Thymus (tissue), 11 donors: ENCODE results near the gene LRRC14B. TPM values are rescaled to one million over a fixed set of nuclear protein-coding genes. Genes with fewer than 3 reads are reported as not detected.
"Not testable (repeated sequence)": the region's sequence is repeated elsewhere in the genome, so short reads cannot be mapped to it uniquely, and the experiment has no call there.

ENCODE experiments used
- DNase-seq, 9 donors: peaks; one replicate each; pipeline ENCODE4 v3.0.0-alpha.2; 2013; ENCODE audit warnings: low spot score in 9 of 9, low read depth in 6 of 9, missing footprints in 1 of 9
- H3K27ac ChIP-seq, 2 donors: one replicate each; pipeline ENCODE4 v1.5.1; 2013; ENCODE audit warnings: control low read depth in 1 of 2, low read depth in 1 of 2, low read length in 1 of 2, mild to moderate bottlenecking in 1 of 2, moderate library complexity in 1 of 2
- H3K27me3 ChIP-seq, 2 donors: one replicate each; pipeline ENCODE4 v1.5.1; 2013; ENCODE audit warnings: low read length in 1 of 2; ENCODE audit not compliant: control insufficient read depth in 2 of 2, insufficient read depth in 1 of 2
- H3K36me3 ChIP-seq, 2 donors: one replicate each; pipeline ENCODE4 v1.5.1; 2013; ENCODE audit warnings: low read length in 1 of 2, mild to moderate bottlenecking in 1 of 2, moderate library complexity in 1 of 2; ENCODE audit not compliant: control insufficient read depth in 2 of 2, insufficient read depth in 2 of 2
- H3K4me1 ChIP-seq, 2 donors: one replicate each; pipeline ENCODE4 v1.5.1; 2013; ENCODE audit warnings: low read length in 2 of 2; ENCODE audit not compliant: control insufficient read depth in 2 of 2, insufficient read depth in 2 of 2
- H3K4me3 ChIP-seq, 2 donors: one replicate each; pipeline ENCODE4 v1.5.1; 2013; ENCODE audit warnings: low read length in 2 of 2, control low read depth in 1 of 2, mild to moderate bottlenecking in 1 of 2
- H3K9me3 ChIP-seq, 2 donors: one replicate each; pipeline ENCODE4 v1.5.1; 2013; ENCODE audit warnings: low read length in 1 of 2, mild to moderate bottlenecking in 1 of 2; ENCODE audit not compliant: control insufficient read depth in 2 of 2, insufficient read depth in 1 of 2
- WGBS: extraction: QIAGEN DNeasy Blood & Tissue Kit; methylation state at CpG from one replicate; pipeline ENCODE4 v1.1.7; 2013; 5-methylcytosine and 5-hydroxymethylcytosine counted together
- polyA plus RNA-seq: library from polyadenylated mRNA; stranded (reverse); fragments of 200-250 nt; gene quantifications from one replicate; pipeline ENCODE4 v1.2.3, GENCODE V29; 2013
- total RNA-seq: library from RNA; stranded (reverse); fragments of 120-200 nt; gene quantifications from one replicate; pipeline ENCODE4 v1.2.4, GENCODE V29; 2013
- donor health status: healthy.

Gene LRRC14B
- total and polyA plus RNA-seq, 2 donors = 0.02 to 0.90 TPM

DNA sequence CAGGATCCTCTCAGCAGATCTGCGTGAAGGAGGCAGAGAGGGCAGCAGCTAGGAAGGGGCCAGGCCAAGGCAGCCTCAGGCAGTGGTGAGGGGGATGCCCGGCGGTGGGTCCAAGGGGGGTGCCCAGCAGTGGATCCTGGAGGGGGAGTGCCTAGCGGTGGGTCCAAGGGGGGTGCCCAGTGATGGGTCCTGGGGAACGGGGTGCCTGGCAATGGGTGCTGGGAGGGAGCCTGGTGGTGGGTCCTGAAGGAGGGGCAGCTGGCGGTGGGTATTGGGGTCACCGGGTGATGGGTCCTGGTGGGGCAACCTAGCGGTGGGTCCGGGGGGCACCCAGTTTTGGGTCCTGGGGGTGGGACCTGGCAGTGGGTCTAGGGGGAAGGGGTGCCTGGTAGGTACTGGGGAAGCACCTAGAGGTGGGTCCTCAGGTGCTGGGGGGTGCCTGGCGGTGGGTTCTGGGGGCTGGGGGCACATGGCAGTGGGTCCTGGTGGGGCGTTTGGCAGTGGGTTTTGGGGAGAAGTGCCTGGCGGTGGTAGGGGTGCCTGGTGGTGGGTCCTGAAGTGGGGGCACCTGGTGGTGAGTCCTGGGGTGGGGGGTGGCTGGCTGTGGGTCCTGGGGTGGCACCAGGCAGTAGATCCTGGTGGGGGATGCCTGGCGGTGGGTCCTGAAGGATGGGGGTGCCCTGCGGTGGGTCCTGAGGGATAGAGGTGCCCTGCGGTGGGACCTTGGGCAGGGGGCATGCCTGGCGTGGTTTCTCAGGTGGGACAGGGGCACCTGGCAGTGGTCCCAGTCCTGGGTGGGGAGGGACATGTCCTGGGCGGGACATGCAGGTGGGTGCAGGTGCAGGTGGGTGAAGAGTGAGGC, 1.9 kb downstream of the LRRC14B start:
- Histone ChIP-seq H3K9me3 (no peaks in the 10 kb centered on the region), H3K4me1 (peaks cover 13 to 55% of the 10 kb centered on the region in 2 donors), H3K4me3 (no peak overlapping the region), H3K27ac (no peak overlapping the region), H3K36me3 (peaks cover 0 to 3% of the 10 kb centered on the region in 2 donors), H3K27me3 (peaks cover 0 to 2% of the 10 kb centered on the region in 2 donors)
- 90% methylated on average over 17 of the region's 17 CpGs for WGBS
- no peak for DNase-seq

DNA sequence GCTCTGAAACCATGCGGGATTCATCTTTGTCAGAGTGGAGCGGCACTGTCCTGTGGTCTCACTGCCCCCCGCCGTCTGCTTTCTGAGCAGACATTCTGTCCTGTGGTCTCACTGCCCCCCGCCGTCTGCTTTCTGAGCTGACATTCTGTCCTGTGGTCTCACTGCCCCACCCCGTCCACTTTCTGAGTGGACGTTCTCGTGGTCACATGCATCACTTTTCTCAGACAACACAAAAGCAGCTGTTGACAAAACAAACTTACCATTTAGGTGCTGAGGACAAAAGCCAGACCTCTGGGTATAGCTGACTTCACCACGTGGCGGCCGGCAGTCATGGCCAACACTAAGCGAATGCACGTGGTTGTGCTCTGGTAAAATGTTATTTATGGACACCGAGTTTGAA, 2.8 kb downstream of the LRRC14B start:
- no peak overlapping the region for H3K4me3 ChIP-seq
- H3K4me1 ChIP-seq = peaks cover 6 to 46% of the 10 kb centered on the region in 2 donors
- H3K27ac ChIP-seq = no peak overlapping the region
- WGBS = 95% methylated on average over 15 of the region's 15 CpGs
- peaks cover 3 to 6% of the 10 kb centered on the region in 2 donors for H3K36me3 ChIP-seq
- DNase-seq = no peak
- H3K27me3 ChIP-seq = peaks cover 0 to 2% of the 10 kb centered on the region in 2 donors
- H3K9me3 ChIP-seq = no peaks in the 10 kb centered on the region

DNA sequence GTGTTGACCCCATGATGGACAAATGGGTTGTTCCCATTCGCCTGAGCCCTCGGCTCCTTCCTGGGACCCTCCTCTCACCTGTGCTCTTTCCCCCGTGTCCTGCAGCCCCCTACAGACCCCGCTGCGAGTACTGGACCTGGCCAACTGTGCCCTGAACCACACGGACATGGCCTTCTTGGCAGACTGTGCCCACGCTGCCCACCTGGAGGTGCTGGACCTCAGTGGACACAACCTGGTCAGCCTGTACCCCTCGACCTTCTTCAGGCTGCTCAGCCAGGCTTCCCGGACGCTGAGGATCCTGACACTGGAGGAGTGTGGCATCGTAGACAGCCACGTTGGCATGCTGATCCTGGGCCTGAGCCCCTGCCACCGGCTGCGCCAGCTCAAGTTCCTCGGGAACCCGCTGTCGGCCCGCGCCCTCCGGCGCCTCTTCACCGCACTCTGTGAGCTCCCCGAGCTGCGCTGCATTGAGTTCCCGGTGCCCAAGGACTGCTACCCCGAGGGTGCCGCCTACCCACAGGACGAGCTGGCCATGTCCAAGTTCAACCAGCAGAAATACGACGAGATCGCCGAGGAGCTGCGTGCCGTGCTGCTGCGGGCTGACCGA, 3.4 kb downstream of the LRRC14B start:
- 97% methylated on average over 36 of the region's 36 CpGs for WGBS
- no peaks in the 10 kb centered on the region for H3K9me3 ChIP-seq
- no peak for DNase-seq
- peaks cover 6 to 42% of the 10 kb centered on the region in 2 donors for H3K4me1 ChIP-seq
- H3K27ac ChIP-seq = no peak overlapping the region
- H3K4me3 ChIP-seq = no peak overlapping the region
- peaks cover 0 to 2% of the 10 kb centered on the region in 2 donors for H3K27me3 ChIP-seq
- H3K36me3 ChIP-seq = peaks cover 3 to 7% of the 10 kb centered on the region in 2 donors

DNA sequence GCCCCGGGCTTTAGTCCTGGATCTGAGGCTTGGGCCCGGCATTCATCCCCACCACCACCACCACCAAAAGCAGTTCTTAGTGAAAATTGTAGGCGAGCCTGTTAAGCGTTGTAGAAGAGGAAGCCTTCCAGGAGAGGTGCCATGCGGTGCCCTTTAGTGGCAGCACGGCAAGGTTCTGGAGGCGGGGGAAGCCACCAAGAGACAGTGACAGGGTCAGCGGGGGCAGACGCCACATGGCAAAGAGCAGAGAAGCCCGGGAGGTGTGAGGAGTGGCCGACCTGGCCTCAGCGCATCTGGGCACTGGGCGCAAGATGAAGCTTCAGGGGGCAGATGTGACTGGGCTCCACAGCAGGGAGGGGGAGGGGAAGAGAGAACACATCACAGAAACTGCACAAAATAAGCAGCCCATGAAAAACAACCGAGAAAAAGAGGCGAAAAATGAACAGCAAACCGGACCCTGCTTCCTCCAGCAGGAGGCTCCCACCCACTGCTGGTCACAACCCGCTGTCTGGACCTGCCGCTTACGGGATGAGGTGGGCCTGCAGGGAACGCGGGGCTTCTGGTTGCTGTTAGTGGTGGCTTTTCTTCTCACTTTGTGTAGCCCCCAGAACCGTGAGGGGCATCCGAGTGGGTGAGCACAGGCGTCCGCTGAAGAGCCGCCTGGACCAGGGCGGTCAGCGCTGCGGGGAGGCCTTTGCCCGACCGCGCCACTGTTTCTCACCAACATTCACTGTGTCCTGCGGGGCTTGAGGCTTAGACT, 4.3 kb downstream of the LRRC14B start:
- 91% methylated on average over 33 of the region's 33 CpGs for whole genome bisulfite sequencing
- Histone ChIP-seq H3K4me1 (peaks cover 8 to 40% of the 10 kb centered on the region in 2 donors), H3K4me3 (no peak overlapping the region), H3K27me3 (peaks cover 0 to 2% of the 10 kb centered on the region in 2 donors), H3K9me3 (no peaks in the 10 kb centered on the region), H3K36me3 (peaks cover 3 to 7% of the 10 kb centered on the region in 2 donors), H3K27ac (no peak overlapping the region)
- no peak for DNase-seq

DNA sequence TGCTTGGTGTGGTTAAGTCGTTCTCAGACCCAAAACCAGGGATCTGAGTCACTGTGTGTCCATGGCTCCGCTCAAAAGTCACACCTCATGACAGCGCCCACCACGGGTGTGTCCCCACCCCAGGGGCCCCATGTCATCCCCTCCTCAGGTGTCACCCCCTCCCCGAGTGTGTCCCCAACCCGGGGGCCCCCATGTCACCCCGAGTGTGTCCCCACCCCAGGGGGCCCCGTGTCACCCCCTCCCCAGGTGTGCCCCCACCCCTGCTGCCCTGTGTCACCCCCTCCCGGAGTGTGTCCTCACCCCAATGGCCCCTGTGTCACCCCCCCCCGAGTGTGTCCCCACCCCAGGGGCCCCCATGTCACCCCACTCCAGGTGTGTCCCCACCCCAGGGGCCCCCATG, 5.1 kb downstream of the LRRC14B start:
- Histone ChIP-seq H3K27me3 (peaks cover 0 to 2% of the 10 kb centered on the region in 2 donors), H3K4me1 (peaks cover 10 to 38% of the 10 kb centered on the region in 2 donors), H3K36me3 (peaks cover 3 to 7% of the 10 kb centered on the region in 2 donors), H3K27ac (no peak overlapping the region), H3K9me3 (no peaks in the 10 kb centered on the region), H3K4me3 (no peak overlapping the region)
- no peak for DNase-seq
- WGBS = 77% methylated on average over 10 of the region's 10 CpGs

DNA sequence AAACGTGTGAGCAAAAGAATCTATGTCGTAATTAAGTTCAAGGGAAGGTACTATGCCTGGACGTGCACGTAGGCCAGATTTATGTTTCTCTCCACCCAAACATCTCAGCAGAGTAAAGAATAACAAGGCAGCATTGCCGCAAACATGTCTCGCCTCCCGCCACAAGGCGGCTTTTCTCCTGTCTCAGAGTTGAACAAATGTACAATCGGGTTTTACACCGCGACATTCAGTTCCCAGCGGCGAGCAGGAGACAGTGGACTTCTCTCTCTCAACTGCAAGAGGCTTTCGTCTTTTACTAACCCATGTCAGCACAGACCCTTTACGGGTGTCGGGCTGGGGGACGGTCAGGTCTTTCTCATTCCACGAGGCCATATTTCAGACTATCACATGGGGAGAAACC, 5.7 kb downstream of the LRRC14B start:
- H3K36me3 ChIP-seq, H3K27ac ChIP-seq, H3K9me3 ChIP-seq, H3K4me3 ChIP-seq, H3K27me3 ChIP-seq: not testable (repeated sequence)
- peaks cover 7 to 38% of the 10 kb centered on the region in 2 donors for H3K4me1 ChIP-seq
- WGBS = 83% methylated on average over 18 of the region's 18 CpGs
- peak in 1 of 9 donors; percentile 17 for DNase-seq

DNA sequence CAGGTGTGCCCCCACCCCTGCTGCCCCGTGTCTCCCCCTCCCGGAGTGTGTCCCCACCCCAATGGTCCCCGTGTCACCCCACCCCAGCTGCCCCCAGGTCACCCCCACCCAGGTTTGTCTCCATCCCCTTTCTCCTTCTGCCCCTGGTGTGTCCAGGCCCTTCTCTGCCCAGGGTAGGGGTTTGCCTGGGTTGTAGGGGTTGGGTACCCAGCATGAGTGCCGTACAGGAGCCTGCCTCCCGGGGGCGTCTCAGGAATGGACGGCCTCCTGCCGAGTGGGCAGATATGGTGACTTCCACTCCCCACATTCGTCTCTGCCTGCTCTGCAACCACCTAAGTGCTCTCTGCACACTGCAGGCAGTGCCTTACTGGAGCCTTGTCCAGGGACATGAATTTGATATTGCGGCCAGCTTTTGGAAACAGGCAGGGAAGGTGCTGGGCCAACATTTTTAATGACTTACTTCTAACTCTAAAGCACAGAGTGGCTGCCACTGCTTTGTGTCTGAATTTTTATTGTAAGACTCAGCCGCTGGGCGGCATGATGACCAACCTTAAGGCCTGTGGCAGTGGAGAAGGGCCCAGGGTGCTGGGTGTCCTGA, 6.7 kb downstream of the LRRC14B start:
- no peak for DNase-seq
- no peaks in the 10 kb centered on the region for H3K27me3 ChIP-seq
- H3K27ac ChIP-seq = no peak overlapping the region
- H3K9me3 ChIP-seq = no peaks in the 10 kb centered on the region
- peaks cover 8 to 33% of the 10 kb centered on the region in 2 donors for H3K4me1 ChIP-seq
- H3K36me3 ChIP-seq = peaks cover 3 to 7% of the 10 kb centered on the region in 2 donors
- no peak overlapping the region for H3K4me3 ChIP-seq
- 96% methylated on average over 12 of the region's 12 CpGs for WGBS

DNA sequence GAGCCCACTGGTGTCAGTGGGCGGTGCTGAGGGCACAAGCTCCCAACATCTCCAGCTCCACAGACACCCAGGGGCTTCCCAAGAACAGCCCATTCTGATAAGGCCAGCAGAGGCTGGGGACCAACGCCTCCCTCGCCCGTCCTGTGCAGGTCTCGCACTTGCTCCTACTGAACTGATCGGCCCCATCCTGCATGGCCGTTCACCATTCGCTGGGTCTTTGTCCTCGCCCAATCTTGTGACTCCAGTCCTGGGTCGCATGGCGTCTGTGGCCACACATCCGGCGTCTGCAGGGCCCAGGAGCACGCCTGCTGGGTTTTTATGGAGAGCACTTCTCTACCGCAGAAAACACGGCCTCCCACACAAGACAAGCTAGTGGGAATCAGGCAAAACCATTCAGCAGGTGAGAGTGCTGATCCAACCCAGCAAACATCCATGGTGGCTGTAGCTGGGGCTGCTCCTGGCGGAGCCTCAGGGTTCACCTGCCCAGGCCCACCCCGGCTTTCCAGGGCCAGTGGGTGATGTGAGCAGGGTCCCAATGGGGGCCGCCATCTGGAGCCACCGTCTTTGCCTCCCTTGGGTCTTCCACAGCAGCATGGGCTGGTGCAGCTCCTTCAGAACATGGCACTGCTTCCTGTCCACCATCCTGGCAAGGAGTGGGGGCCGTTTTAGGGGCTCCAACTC, 7.4 kb downstream of the LRRC14B start:
- WGBS = 98% methylated on average over 21 of the region's 21 CpGs
- no peak for DNase-seq
- H3K4me1 ChIP-seq = peaks cover 8 to 33% of the 10 kb centered on the region in 2 donors
- no peaks in the 10 kb centered on the region for H3K9me3 ChIP-seq
- H3K4me3 ChIP-seq = no peak overlapping the region
- H3K36me3 ChIP-seq = peaks cover 9 to 12% of the 10 kb centered on the region in 2 donors
- H3K27ac ChIP-seq = no peak overlapping the region
- no peaks in the 10 kb centered on the region for H3K27me3 ChIP-seq
